GM18519 (cell line): Measurements from ENCODE around the gene MBL2.

Source experiments
- ATAC-seq: cut with Tn5 transposase; IDR thresholded peaks from one replicate; pipeline ENCODE4 v1.9.1; 2021; ENCODE audit warnings: mild to moderate bottlenecking, moderate library complexity; ENCODE audit not compliant: unreplicated experiment, low FRiP score

MBL2 gene

DNA sequence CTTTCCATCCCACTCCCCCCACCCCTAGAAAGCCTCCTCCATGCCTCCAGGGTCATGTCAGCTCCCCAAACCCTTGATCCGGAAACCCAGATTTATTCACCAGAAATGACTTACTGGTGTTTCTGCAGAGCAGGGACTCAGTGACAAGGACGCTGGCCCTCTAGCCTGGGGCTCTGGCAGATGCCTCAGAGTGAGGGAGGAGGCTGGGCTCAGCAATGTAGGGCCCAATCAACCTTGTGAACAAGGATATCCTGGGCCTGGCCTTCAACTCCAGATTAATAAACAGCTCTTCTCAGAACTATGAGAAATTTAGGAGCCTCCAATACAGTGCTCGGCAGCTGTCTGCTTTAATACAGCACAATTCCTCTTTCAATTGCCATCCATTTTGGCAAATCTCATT lies at the start of gene MBL2:
MBL2 (minus strand) TSS at position 162 of the 400 bp plus-strand sequence. CDS start 1,149 bp downstream, outside the sequence.
- ATAC-seq = no peak

DNA sequence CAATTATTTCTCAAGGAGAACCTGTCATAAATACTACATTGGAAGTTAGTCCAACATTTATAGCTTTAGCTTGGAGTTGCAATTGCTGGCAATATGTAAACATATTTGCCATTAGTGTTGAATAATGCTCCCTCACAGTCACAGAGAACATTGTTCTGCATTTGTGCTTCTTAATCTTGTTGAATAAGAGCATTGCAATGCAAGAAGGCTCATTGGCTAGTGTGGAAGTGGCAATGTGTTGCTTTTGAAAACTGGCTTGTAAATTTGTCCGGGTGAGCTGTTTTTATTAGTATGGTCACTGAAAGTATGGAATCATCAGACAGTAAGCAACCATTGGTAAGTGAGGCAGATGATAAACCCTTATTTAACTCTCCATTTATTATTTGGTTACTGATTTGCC lies 47.7 kb upstream of the MBL2 start:
- no peak for ATAC-seq

DNA sequence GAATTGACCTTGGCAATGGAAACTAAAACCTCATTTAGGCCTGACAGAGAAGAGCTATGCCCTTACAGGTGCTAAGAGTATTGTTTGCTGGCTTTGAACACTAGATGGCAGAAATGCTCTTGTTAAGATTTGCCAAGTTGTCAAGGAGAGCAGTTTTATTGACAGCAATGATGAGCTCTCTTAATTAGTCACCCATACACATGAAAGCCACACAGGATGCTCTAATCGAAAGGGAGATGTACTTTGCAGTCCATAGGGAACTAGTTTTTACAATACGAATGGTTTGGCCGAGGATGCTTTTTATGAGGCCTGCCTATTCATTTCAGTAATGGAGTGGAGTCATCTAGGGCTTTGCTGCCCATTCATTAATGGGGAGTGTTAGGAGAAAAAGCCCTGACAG lies 45.4 kb upstream of the MBL2 start:
- ATAC-seq = peak; percentile 97

DNA sequence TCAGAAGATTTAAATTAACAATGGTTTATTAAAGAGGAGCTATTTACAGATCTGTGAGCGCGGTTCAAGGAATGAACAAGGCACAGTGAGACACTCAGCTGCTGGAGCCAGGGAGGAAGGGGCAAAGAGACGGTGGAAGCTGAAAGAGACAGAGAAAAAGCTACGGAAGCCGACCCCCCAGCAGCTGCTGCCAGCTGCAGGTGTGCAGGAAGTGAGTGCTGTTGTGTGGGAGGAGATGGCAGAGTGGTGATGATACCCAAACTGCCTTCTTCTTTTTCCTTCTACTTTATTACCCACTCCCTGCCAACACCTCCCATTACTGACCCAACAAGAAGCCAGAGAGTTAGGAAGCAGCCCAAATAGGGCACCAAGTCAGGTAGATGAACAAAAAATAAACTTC lies 41.9 kb upstream of the MBL2 start:
- no peak for ATAC-seq

DNA sequence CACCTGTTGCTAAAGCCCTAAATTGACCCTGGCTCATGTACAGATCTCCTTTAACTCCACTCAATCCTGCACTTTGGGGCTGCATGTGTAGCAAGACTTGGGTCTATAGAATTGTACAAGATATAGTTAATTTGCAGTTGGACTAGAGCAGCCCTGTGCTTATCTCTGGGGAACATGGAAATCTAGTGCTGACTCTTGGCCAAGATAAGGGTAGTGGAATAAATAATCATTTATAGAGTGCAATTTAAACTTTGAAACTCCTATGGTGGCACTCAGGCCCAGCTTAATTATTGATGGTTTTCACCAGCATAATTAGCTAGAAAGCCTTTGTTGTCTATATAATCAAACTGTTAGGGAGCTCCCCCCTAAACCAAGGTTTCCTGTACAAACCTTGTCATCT lies 39.2 kb upstream of the MBL2 start:
- ATAC-seq = no peak

DNA sequence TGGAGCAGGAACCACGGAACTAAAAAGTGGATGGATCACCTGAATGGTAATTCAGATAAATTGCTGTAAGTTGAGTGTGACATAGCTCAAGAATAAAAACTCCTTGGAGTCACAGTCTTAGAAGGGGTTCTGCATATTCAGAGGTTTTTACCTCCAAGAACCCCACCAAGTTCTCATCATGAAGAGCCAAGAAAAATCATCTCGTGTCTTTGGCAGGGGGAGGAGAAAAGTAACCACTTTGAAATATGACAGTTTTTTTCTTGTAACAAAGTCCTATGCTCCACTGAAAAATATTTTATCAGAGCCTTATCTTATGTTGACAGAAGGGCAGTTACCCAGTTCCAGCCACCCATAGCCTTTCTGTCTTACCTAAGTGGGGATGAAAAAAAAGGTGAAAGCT lies 38.2 kb upstream of the MBL2 start:
- no peak for ATAC-seq

DNA sequence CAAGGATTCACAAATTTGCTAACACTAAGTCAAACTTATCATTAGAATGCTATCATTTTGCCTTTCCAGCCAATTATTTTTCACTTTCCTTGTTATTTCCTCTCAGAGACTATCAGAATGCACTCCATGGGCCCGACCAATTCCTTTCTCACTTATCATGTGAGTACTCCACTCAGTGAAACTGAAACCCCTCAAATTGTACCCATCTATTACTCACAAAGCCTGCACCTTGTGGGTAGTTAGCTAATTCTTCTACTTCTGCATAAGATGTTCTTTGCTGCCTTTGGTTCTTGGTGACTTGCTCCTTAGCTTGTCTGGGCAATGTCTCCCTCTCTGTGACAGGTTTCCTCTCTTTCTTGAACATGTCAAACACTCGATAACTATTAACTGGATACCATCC lies 35.2 kb upstream of the MBL2 start:
- no peak for ATAC-seq

DNA sequence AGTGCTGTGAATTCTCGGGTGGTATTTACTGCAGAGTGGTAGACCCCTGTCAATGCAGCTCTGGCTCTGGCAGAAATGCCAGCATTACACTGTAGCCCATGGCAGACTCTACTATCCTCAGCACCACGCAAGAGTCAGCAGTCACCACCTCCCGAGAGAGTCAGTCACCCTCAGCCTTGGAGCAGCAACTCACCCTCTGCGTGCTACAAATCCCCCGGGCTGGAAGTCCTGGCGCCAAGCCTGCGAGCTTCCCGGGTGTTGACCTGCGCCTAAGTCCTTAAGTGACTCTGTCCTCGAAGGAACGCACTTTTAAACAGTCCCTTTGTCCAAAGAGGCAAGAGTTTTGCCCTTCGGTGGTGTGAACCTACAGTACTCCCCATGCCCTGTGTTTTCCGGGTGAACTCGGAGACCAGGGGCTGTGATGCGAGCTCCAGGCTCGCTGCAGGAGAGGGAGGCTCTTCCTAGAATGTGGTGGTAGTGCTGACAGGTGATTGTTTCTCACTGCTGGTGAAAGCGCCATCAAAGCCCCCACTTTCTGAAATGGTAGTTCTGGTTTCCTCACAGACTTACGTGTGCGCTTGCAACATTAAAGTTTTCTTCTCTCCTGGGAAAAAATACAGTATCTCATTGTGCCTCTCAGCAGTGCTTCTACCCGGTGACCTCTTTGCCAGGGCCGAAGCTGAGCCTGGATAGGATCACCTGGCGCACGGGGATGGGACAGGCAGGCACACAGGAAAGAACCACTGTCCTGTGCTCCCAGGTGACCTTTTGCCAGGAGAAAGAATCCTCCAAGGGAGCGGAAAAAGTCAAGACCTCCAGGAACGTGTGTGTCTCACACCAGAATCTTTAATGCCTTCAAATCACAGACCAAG lies 33.1 kb upstream of the MBL2 start:
- no peak for ATAC-seq

DNA sequence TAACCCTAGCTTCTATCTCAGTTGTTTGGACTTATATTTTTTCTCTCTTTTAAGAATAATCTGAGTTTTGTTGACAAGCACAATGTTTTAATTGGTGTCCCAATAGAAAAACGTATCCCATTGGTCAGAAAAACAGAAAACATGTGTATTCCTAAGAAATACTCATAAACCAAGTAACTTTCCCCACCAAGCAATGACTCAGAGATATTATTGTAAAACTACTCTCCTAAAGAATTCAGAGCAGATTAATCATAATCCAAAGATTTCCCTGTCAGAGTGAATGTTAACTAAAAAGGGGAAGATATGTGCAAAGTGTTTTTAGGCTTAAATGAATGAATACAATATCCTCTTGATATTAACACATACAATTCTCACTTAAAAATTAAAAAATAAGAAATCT lies 29.4 kb upstream of the MBL2 start:
- ATAC-seq = no peak

DNA sequence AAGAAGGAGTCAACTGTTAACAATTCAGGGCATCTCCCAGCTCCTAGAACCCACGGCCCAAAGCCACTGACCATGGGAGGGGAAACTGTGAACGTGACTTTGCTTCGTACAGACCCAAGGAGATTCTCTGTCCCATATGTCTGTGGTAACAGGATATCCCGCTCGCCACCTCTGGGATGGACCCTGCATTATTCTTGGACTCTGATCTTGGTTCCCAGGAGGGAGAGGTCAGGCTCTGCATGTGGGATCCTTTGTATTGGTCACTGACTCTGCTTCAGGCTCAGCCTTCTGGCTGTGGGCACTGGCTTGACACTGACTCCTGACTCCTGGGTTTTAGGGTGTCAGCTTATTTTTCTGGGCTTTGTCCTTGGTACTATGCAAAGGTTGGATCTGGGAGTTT lies 13.5 kb upstream of the MBL2 start:
- no peak for ATAC-seq

DNA sequence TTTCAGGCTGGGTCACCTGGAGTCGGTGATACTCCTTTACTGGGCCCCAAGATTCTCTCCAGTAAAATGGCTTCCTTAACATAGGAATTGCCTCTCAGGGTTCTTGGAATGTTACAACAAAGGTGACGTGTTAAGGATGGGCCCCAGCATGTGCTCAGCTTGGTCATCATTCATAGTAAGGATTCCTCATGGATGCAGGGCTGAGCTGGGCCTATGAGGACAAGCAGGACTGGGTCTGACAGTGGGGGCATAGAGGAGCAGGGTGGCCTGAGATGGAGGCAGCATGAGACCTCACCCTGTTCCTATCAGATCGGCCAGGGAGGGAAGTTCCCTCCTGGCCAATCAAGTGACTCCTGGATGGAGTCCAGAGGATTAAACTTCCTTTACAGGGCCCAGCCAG lies 12.8 kb upstream of the MBL2 start:
- ATAC-seq = no peak

DNA sequence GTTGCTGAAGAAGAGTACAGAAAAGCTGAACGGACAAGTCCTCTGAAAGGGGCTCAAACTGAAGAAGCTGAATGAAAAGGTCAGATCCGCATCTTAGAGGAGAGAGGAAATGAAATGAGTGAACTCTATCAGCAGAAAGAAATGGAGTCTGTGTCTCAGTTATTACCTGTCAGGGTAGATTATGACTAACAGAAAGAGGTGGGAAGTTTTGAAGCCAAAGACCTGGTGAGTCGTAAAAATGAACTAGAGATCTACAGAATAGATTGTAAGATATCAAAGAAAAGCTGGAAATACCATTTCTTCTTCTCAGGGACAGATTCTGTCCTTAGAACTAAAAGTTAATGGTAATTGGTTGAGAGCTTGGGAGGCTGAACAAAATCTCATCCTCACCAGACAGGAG lies 11.1 kb upstream of the MBL2 start:
- no peak for ATAC-seq

DNA sequence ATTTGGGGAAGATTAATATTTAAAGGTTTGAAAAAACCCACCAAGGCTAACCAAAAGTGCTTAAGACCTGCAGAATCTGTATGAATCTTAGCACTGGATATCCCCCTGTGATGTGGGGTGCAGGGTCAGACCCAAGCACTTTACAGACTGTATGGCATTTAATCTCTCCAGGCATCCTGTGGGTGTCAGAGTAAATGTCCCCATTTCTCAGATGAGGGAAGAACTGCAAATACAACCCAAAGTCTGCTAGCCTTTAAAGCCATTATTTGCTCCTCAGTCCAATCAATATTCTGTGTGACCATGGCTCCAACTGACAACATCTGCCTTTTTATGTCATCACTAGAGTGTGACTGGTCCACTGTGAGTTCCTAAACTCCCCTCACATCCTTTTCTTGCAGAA lies 10.0 kb upstream of the MBL2 start:
- no peak for ATAC-seq

DNA sequence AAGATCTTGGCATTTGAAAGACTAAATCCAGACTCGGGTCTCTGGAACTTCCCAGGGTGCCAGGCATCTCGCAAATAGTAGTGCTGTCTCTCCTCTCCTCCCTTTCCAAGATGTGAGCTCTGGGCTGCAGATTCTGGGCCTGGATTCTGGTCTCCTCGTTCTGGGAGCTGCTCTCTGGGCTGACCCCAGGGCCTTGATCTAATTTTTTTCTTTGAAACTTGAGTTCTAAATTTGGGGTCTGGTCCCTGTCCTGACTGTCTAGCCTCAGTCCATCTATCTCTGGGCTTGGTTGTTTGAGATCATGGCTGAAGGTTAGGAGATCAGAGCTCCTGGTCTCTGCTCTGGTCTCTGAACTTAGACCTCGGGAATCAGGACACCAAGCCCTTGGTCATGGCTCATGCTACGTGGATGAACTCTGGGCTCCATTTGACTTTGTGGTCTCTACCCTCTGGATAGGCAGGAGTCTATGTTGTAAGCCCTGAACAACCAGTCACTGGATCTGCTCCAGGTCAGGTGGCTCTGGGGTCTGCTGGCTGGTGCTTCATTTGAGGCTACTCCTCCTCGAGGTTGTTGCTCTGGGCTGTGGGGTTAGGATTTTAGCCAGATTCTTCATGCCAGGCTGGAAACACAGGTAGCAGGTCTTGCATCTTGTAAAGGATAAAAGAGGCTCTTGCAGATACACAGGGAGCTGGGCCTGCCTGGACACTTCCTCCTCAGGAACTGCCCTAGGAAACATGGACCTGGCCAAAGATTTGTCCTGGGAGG lies 8.0 kb upstream of the MBL2 start:
- no peak for ATAC-seq

DNA sequence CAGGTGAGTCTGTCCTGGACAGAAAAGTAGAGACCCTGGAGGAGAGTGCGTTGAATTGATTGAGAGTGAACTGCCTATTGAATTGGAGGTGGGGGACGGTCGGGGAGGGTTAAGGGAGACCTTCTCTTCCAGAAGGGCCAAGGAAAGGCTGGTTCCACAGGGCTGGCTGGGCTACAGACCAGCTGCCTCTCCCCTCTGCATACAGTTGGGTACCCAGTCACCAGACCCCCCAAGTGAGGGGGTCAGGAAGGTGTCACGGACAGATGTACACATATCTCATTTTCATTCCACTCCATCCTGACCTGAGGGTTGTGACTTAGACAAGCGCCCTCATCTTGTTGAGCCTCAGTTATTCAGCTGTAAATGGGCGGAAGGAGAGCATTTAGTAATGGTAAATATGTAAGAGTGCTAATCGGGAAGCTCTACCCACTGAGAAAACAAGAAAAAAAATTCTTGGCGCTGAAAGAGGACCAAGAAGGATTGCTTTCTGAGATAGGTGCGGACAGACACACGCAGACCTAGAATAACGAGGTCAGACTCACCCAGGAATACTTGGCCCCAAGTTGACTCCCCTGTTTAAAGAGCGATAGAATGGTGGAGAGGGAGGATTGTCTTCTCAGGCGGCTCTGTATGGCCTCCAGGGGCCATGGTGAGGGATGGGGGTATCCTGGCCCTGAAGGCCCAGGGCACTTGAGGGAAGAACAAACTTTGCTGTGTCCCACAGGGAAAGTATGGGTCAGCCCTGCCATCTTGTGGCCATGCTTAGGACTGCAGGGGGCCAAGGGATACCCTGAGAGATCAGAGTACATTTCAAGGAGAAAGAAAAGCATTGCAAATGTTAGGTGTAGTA lies 7.2 kb upstream of the MBL2 start:
- peak; percentile 93 for ATAC-seq

DNA sequence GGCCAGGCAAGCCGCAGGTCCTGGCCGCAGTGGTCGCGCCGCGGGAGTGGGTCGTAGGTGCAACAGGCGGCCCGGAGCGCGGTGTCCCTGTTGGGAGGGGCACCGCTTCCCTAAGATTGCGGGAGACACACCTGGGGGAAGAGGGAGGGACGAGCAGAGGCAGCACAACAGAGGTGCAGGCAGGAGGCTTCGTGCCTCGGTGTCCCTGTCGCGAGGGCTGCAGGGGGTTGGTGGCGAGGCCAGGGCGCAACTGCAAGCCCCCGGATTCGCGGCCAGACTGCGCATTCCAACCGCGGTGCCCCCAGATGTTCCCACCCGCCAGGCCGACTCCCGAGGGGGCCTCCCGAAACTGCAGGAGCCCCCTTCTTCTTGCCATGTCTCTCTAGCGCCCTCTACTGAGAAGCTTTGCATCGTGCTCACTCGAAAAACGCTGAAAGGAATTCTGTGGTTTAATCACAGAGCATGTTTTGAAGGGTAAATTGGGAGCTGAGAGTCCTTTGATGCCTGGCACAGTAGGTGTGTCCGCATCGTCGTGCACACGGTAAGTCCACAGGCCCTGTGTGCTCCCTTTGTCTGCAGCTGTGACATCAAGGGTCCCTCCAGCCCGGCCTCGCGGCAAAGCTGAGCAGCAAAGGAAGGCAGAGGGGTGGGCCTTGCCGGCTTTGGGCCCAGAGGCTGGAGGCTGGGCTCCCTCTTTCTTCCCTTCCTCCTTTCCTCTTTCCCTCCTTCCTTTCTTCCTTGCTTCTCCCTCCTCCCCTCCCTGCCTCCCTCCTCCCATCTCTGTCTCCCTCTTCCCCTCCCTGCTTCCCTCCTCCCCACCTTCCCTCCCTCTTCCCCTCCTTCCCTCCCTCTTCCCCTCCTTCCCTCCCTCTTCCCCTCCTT lies 6.2 kb upstream of the MBL2 start:
- ATAC-seq = no peak

DNA sequence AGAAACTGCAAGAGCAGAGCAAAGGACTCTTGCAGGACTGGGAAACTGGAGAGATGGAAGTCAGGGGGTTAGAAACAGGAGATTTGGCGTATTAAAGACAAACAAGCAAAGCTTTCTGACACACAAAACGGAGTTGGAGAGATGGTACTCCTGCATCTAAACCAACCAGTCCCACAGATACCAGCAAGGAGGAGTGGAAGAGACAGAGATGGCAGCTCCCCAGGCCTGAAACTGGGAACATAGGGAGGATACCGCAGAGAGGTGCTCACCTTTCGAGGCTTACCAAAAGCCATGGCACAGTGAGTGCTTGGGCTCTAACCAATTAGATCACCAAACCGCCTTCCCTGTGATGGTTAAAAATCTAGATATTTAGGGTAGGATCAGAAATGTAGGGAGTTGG lies 4.8 kb upstream of the MBL2 start:
- no peak for ATAC-seq

DNA sequence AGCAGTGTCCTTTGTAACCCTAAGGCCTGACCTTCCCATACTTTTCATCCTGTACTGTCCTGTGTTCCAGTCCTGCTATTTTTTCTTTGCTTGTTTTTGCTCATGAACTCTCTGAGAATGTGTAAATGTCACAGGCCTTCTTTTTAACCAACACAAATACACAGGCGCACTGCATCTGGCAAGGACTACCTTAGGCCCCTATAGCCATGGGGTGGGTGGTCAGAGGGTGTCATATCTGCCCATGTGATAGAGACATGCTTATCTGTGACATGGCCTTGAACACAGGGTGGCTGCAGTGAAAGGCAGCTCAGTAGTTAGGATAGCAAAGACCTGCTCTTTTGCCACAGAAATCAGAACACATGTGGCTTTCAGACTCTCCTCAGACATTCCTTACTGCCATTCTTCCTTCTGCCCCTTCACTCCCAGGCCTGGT lies 3.9 kb upstream of the MBL2 start:
- ATAC-seq = no peak

DNA sequence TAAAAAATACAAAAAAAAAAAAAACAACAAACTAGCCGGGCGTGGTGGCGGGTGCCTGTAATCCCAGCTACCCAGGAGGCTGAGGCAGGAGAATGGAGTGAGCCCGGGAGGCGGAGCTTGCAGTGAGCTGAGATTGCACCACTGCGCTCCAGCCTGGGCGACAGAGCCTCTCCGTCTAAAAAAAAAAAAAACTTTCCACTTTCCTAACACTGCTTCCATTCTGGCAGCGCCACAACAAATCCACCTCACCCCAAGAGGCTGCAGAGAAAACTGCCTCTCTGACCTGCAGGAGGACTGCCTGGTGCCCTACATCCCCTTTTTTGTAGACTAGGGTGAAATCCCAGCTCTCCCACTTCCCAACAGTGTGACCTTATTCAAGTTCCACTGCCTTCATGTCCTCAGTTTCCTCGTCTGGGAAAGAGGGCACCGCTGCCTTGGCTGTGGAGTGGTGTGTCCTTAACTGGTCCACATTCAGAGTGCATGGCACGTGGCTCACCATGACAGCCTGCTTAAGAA lies 2.6 kb upstream of the MBL2 start:
- no peak for ATAC-seq

DNA sequence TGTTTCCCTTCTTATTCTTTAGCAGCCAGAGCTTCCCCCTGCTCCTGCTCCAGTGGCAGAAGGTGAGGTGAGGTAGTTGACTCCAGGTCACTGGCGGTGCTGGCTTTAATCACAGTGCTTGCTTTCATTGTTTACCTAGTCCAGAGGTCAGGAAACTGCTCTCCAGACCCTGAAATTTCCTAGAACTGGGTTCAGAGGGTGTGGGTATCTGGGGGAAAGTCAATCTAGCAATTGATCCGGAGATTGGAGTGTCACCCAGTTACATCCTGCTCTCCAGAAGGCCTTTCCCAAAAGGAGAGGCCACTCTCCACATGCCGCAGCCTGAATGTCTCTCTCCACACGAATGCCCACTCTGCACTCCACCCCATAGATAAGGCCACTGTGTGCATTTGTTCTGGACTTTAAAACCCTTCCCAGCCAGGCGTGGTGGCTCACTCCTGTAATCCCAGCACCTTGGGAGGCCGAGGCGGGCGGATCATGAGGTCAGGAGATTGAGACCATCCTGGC lies 2.1 kb upstream of the MBL2 start:
- ATAC-seq = no peak
